IMR-90 (cell line): Measurements from ENCODE around the gene MYPOP. TPM values are rescaled to one million over a fixed set of nuclear protein-coding genes. Genes with fewer than 3 reads are reported as not detected.
A peak's percentile ranks its signal among the peaks of the same experiment; 100 is the strongest.

Experiments used
- ATAC-seq: fragments of 200-7000 bp; cut with Tn5 transposase; 2 replicates; pipeline ENCODE4 v1.9.1; 2020; ENCODE audit warnings: low read depth, mild to moderate bottlenecking, moderate library complexity
- BruUV-seq: library from RNA; stranded (reverse); fragments of 400-500 nt; replicated peaks from 2 replicates; lab custom pipeline; 2021; lab: Mats Ljungman, UMichigan
- CTCF ChIA-PET: fragments of 300-600 bp; formaldehyde crosslinking; extraction: SDS; loops from one replicate; lab custom pipeline; 2021; ENCODE audit warnings: antibody characterized with exemption; lab: Yijun Ruan, JAX
- POLR2A ChIA-PET: fragments of 300-600 bp; sonication (Branson Sonifier 250); formaldehyde crosslinking; loops from one replicate; lab custom pipeline; 2022; ENCODE audit warnings: antibody characterized with exemption; ENCODE audit not compliant: unreplicated experiment; lab: Charles Lee
- DNase-seq: peaks from one replicate; pipeline ENCODE4 v3.0.0; 2013
- H2AFZ ChIP-seq: replicated peaks from 2 replicates; pipeline ENCODE3; 2013; ENCODE audit warnings: low read length, mild to moderate bottlenecking; ENCODE audit not compliant: poor library complexity
- H2AK5ac ChIP-seq: 2 replicates; pipeline ENCODE4 v1.6.1; 2013; ENCODE audit warnings: low read depth, low read length, inconsistent platforms
- H2AK9ac ChIP-seq: replicated peaks from 2 replicates; pipeline ENCODE3; 2013; ENCODE audit warnings: mild to moderate bottlenecking, low read depth, low read length, moderate library complexity; ENCODE audit not compliant: poor library complexity
- H2BK120ac ChIP-seq: 2 replicates; pipeline ENCODE4 v1.6.1; 2013; ENCODE audit warnings: low read depth, low read length, inconsistent platforms
- H2BK15ac ChIP-seq: 3 replicates; pipeline ENCODE4 v1.6.1; 2013; ENCODE audit warnings: low read depth, low read length, inconsistent platforms
- H2BK20ac ChIP-seq: 2 replicates; pipeline ENCODE4 v1.6.1; 2013; ENCODE audit warnings: low read depth, mild to moderate bottlenecking, inconsistent platforms, low read length, moderate library complexity
- H2BK5ac ChIP-seq: 2 replicates; pipeline ENCODE4 v1.6.1; 2013; ENCODE audit warnings: mild to moderate bottlenecking, low read depth, low read length, inconsistent platforms; ENCODE audit not compliant: poor library complexity, severe bottlenecking
- H3K14ac ChIP-seq: replicated peaks from 2 replicates; pipeline ENCODE4 v1.6.1; 2013; ENCODE audit warnings: low read depth, low read length, inconsistent platforms
- H3K18ac ChIP-seq: 2 replicates; pipeline ENCODE4 v1.6.1; 2013; ENCODE audit warnings: low read depth, low read length, control low read depth
- H3K23ac ChIP-seq: 2 replicates; pipeline ENCODE4 v1.6.1; 2013; ENCODE audit warnings: low read depth, low read length, inconsistent platforms
- H3K27ac ChIP-seq: 2 replicates; pipeline ENCODE4 v1.5.1; 2013; ENCODE audit warnings: mild to moderate bottlenecking, control low read depth, low read length; ENCODE audit not compliant: insufficient read depth
- H3K27me3 ChIP-seq: 2 replicates; pipeline ENCODE4 v1.6.1; 2013; ENCODE audit warnings: low read length; ENCODE audit not compliant: control insufficient read depth, insufficient read depth
- H3K36me3 ChIP-seq: 2 replicates; pipeline ENCODE4 v1.6.1; 2013; ENCODE audit warnings: low read length, mixed read lengths; ENCODE audit not compliant: control insufficient read depth, insufficient read depth
- H3K4ac ChIP-seq: 2 replicates; pipeline ENCODE4 v1.6.1; 2013; ENCODE audit warnings: low read depth, low read length, inconsistent platforms
- H3K4me1 ChIP-seq: 2 replicates; pipeline ENCODE4 v1.6.1; 2013; ENCODE audit warnings: low read length, mixed read lengths; ENCODE audit not compliant: control insufficient read depth, insufficient read depth
- H3K4me2 ChIP-seq: 2 replicates; pipeline ENCODE4 v1.6.1; 2013; ENCODE audit warnings: low read depth, mild to moderate bottlenecking, control low read depth, low read length, moderate library complexity
- H3K4me3 ChIP-seq: 2 replicates; pipeline ENCODE4 v1.5.1; 2013; ENCODE audit warnings: low read depth, mild to moderate bottlenecking, control low read depth, low read length, moderate library complexity; ENCODE audit not compliant: insufficient read depth
- H3K56ac ChIP-seq: 2 replicates; pipeline ENCODE4 v1.6.1; 2013; ENCODE audit warnings: low read length, inconsistent platforms; ENCODE audit not compliant: insufficient read depth; ENCODE audit errors: extremely low read depth
- H3K79me1 ChIP-seq, 2 experiments: 2 replicates each; pipeline ENCODE4 v1.6.1; 2013; ENCODE audit warnings: low read length in 2 of 2, inconsistent platforms in 1 of 2, low read depth in 1 of 2
- H3K9ac ChIP-seq: 2 replicates; pipeline ENCODE4 v1.6.1; 2013; ENCODE audit warnings: low read depth, low read length, control low read depth
- H3K9me1 ChIP-seq: 2 replicates; pipeline ENCODE4 v1.6.1; 2013; ENCODE audit warnings: low read length, inconsistent platforms; ENCODE audit not compliant: insufficient read depth
- H3K9me3 ChIP-seq: 2 replicates; pipeline ENCODE4 v1.6.1; 2013; ENCODE audit warnings: low read length; ENCODE audit not compliant: control insufficient read depth, insufficient read depth
- H4K20me1 ChIP-seq: 2 replicates; pipeline ENCODE4 v1.6.1; 2013; ENCODE audit warnings: low read length, inconsistent platforms; ENCODE audit not compliant: insufficient read depth
- H4K5ac ChIP-seq: 2 replicates; pipeline ENCODE4 v1.6.1; 2013; ENCODE audit warnings: mild to moderate bottlenecking, low read depth, low read length, control low read depth
- H4K8ac ChIP-seq, 2 experiments: 2 replicates each; pipeline ENCODE4 v1.6.1; 2013; ENCODE audit warnings: low read depth in 2 of 2, low read length in 2 of 2, control low read depth in 1 of 2, inconsistent platforms in 1 of 2
- H4K91ac ChIP-seq: 2 replicates; pipeline ENCODE4 v1.6.1; 2013; ENCODE audit warnings: low read depth, low read length, inconsistent platforms; ENCODE audit not compliant: insufficient read depth
- BHLHE40 ChIP-seq: fragments of 150-350 bp; IDR thresholded peaks from 2 replicates; pipeline ENCODE4 v1.6.1; 2016; ENCODE audit warnings: mild to moderate bottlenecking, low read depth, low read length
- CEBPB ChIP-seq: IDR thresholded peaks from 2 replicates; pipeline ENCODE4 v1.6.1; 2012; ENCODE audit warnings: low read depth, low read length, improper control_type of control experiment
- CHD1 ChIP-seq: IDR thresholded peaks from 2 replicates; pipeline ENCODE4 v1.6.1; 2012; ENCODE audit warnings: low read depth, low read length, improper control_type of control experiment
- CTCF ChIP-seq: conservative IDR thresholded peaks from 2 replicates; pipeline ENCODE4 v1.5.1; 2012; ENCODE audit warnings: mild to moderate bottlenecking, low read depth, low read length, improper control_type of control experiment
- FOS ChIP-seq: fragments of 150-350 bp; IDR thresholded peaks from 2 replicates; pipeline ENCODE4 v1.6.1; 2016; ENCODE audit warnings: low read depth, low read length
- MAFK ChIP-seq: IDR thresholded peaks from 2 replicates; pipeline ENCODE4 v1.6.1; 2012; ENCODE audit warnings: low read depth, low read length, improper control_type of control experiment
- MAZ ChIP-seq: IDR thresholded peaks from 2 replicates; pipeline ENCODE4 v1.6.1; 2012; ENCODE audit warnings: low read depth, mild to moderate bottlenecking, low read length, improper control_type of control experiment, moderate library complexity, borderline replicate concordance
- MXI1 ChIP-seq: IDR thresholded peaks from 2 replicates; pipeline ENCODE4 v1.6.1; 2012; ENCODE audit warnings: low read depth, mild to moderate bottlenecking, low read length, moderate library complexity, borderline replicate concordance
- NFE2L2 ChIP-seq: fragments of 150-350 bp; IDR thresholded peaks from 2 replicates; pipeline ENCODE4 v1.6.1; 2016; ENCODE audit warnings: low read depth, mild to moderate bottlenecking, low read length
- POLR2A ChIP-seq: IDR thresholded peaks from 2 replicates; pipeline ENCODE4 v1.6.1; 2012; ENCODE audit warnings: mild to moderate bottlenecking, low read depth, low read length
- RAD21 ChIP-seq: IDR thresholded peaks from 2 replicates; pipeline ENCODE4 v1.6.1; 2012; ENCODE audit warnings: low read length, improper control_type of control experiment
- RCOR1 ChIP-seq: IDR thresholded peaks from 2 replicates; pipeline ENCODE4 v1.6.1; 2012; ENCODE audit warnings: mild to moderate bottlenecking, low read length, improper control_type of control experiment; ENCODE audit not compliant: insufficient replicate concordance
- RFX5 ChIP-seq: IDR thresholded peaks from 2 replicates; pipeline ENCODE4 v1.8.0; 2012; ENCODE audit warnings: low read depth, mild to moderate bottlenecking, low read length, moderate library complexity
- SMC3 ChIP-seq: fragments of 150-350 bp; IDR thresholded peaks from 2 replicates; pipeline ENCODE4 v1.6.1; 2016; ENCODE audit warnings: low read depth, mild to moderate bottlenecking, antibody characterized with exemption, low read length, moderate library complexity
- WGBS, 2 experiments: methylation state at CpG; one replicate each; pipeline versions ENCODE4 v1.1.5 to v1.1.7; 2013; ENCODE audit warnings: missing lambda C conversion rate in 2 of 2; ENCODE audit not compliant: insufficient read length in 1 of 2; ENCODE audit errors: extremely low coverage in 2 of 2; 5-methylcytosine and 5-hydroxymethylcytosine counted together
- dilution Hi-C: fragments of 300-500 bp; cut with HindIII; formaldehyde crosslinking; loops from one replicate; pipeline ENCODE4 v1.14.3; 2018; ENCODE audit warnings: low sequenced_read_pairs; ENCODE audit not compliant: unreplicated experiment
- in situ Hi-C: fragments of 300-500 bp; cut with MboI; formaldehyde crosslinking; loops from 3 replicates; pipeline ENCODE4 v1.14.3; 2019; ENCODE audit warnings: low sequenced_read_pairs, inconsistent platforms, mixed read lengths
- intact Hi-C: fragments of 100-400 bp; cut with micrococcal nuclease; formaldehyde crosslinking; loops from 2 replicates; pipeline ENCODE4 v1.10.0; 2022
- polyA plus RNA-seq, 3 experiments: library from polyadenylated mRNA; depleted of rRNA; stranded (reverse); fragments of >200 nt; gene quantifications; 2 replicates each; pipeline ENCODE4 v1.2.3, GENCODE V29; 2012; ENCODE audit warnings: low replicate concordance in 1 of 3
- total RNA-seq: library from RNA; depleted of rRNA; stranded (reverse); fragments of >200 nt; gene quantifications from 2 replicates; pipeline ENCODE4 v1.2.3, GENCODE V29; 2012
- TF ChIP-seq, protein P1 (sequence below): fragments of 150-350 bp; IDR thresholded peaks from 2 replicates; pipeline ENCODE4 v1.6.1; 2017; ENCODE audit warnings: mild to moderate bottlenecking, antibody characterized with exemption, low read length, low read depth
- TF ChIP-seq, protein P2 (sequence below): fragments of 150-350 bp; IDR thresholded peaks from 2 replicates; pipeline ENCODE4 v1.6.1; 2016; ENCODE audit warnings: low read depth, mild to moderate bottlenecking, low read length, moderate library complexity, borderline replicate concordance

Gene MYPOP
- total and polyA plus RNA-seq, 2 of the 4 experiments (the other 2 are of a cell fraction) = 0.36 to 2.8 TPM

- no peak overlapping the region for H3K18ac ChIP-seq
- no peak overlapping the region for H3K4ac ChIP-seq
- intact Hi-C loops (no loop called here), dilution Hi-C loops (no loop called here), in situ Hi-C loops (no loop called here)
- H4K5ac ChIP-seq = no peak overlapping the region
- no peak overlapping the region for H3K14ac ChIP-seq
- no peak overlapping the region for H3K4me2 ChIP-seq
- no peak overlapping the region for H2BK120ac ChIP-seq
- peak; percentile 30 for DNase-seq
- CTCF ChIA-PET = no interaction called here
- no peak overlapping the region for H3K56ac ChIP-seq
- no peak overlapping the region for H2AFZ ChIP-seq
- POLR2A ChIA-PET = no interaction called here
- no TSS peak for BruUV-seq
- no peak overlapping the region for H2AK5ac ChIP-seq
- peaks cover 20% of the 10 kb centered on the region for H3K27me3 ChIP-seq
- no peak overlapping the region for H3K23ac ChIP-seq
- no peak for ATAC-seq
- H2AK9ac ChIP-seq = no peak overlapping the region
- no peaks in the 10 kb centered on the region for H3K79me1 ChIP-seq
- no peaks in the 10 kb centered on the region for H3K36me3 ChIP-seq
- no peak overlapping the region for H3K9ac ChIP-seq
- H4K8ac ChIP-seq = no peak overlapping the region
- H3K4me3 ChIP-seq = no peak overlapping the region
- TF ChIP-seq MAZ (no peak), BHLHE40 (no peak), SMC3 (no peak), RFX5 (no peak), CTCF (no peak), CEBPB (no peak), MAFK (no peak), POLR2A (no peak), FOS (no peak), RAD21 (no peak), MXI1 (no peak), NFE2L2 (no peak), CHD1 (no peak), RCOR1 (no peak)
- TF ChIP-seq, protein P1, sequence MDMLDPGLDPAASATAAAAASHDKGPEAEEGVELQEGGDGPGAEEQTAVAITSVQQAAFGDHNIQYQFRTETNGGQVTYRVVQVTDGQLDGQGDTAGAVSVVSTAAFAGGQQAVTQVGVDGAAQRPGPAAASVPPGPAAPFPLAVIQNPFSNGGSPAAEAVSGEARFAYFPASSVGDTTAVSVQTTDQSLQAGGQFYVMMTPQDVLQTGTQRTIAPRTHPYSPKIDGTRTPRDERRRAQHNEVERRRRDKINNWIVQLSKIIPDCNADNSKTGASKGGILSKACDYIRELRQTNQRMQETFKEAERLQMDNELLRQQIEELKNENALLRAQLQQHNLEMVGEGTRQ = no peak
- TF ChIP-seq, protein P2, sequence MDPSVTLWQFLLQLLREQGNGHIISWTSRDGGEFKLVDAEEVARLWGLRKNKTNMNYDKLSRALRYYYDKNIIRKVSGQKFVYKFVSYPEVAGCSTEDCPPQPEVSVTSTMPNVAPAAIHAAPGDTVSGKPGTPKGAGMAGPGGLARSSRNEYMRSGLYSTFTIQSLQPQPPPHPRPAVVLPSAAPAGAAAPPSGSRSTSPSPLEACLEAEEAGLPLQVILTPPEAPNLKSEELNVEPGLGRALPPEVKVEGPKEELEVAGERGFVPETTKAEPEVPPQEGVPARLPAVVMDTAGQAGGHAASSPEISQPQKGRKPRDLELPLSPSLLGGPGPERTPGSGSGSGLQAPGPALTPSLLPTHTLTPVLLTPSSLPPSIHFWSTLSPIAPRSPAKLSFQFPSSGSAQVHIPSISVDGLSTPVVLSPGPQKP = no peak
- 90% methylated on average over 2 of the region's 5 CpGs; no CpG with 5 or more reads in 1 of the 2 experiments for WGBS, 2 experiments
- H2BK15ac ChIP-seq = no peak overlapping the region
- peaks cover 3% of the 10 kb centered on the region; the same call in 1 of the 2 replicates for H3K9me1 ChIP-seq
- no peak overlapping the region for H3K27ac ChIP-seq
- H3K4me1 ChIP-seq = no peaks in the 10 kb centered on the region
- H4K91ac ChIP-seq = no peak overlapping the region
- H3K9me3 ChIP-seq = no peaks in the 10 kb centered on the region
- H4K20me1 ChIP-seq = no peaks in the 10 kb centered on the region
- H2BK20ac ChIP-seq = no peak overlapping the region
- no peak overlapping the region for H2BK5ac ChIP-seq
These were observed 6.5 kb upstream of the MYPOP start for GRCh38 chr19:45908956-45909355.
